IMR-90 (cell line): Measurements from ENCODE around the gene LYPD3. TPM values are rescaled to one million over a fixed set of nuclear protein-coding genes. Genes with fewer than 3 reads are reported as not detected.
A peak's percentile ranks its signal among the peaks of the same experiment; 100 is the strongest.

Source experiments
- ATAC-seq: fragments of 200-7000 bp; cut with Tn5 transposase; 2 replicates; pipeline ENCODE4 v1.9.1; 2020; ENCODE audit warnings: low read depth, mild to moderate bottlenecking, moderate library complexity
- BruUV-seq: library from RNA; stranded (reverse); fragments of 400-500 nt; replicated peaks from 2 replicates; lab custom pipeline; 2021; lab: Mats Ljungman, UMichigan
- CTCF ChIA-PET: fragments of 300-600 bp; formaldehyde crosslinking; extraction: SDS; loops from one replicate; lab custom pipeline; 2021; ENCODE audit warnings: antibody characterized with exemption; lab: Yijun Ruan, JAX
- POLR2A ChIA-PET: fragments of 300-600 bp; sonication (Branson Sonifier 250); formaldehyde crosslinking; loops from one replicate; lab custom pipeline; 2022; ENCODE audit warnings: antibody characterized with exemption; ENCODE audit not compliant: unreplicated experiment; lab: Charles Lee
- DNase-seq: peaks from one replicate; pipeline ENCODE4 v3.0.0; 2013
- H2AFZ ChIP-seq: replicated peaks from 2 replicates; pipeline ENCODE3; 2013; ENCODE audit warnings: low read length, mild to moderate bottlenecking; ENCODE audit not compliant: poor library complexity
- H2AK5ac ChIP-seq: 2 replicates; pipeline ENCODE4 v1.6.1; 2013; ENCODE audit warnings: low read depth, low read length, inconsistent platforms
- H2AK9ac ChIP-seq: replicated peaks from 2 replicates; pipeline ENCODE3; 2013; ENCODE audit warnings: mild to moderate bottlenecking, low read depth, low read length, moderate library complexity; ENCODE audit not compliant: poor library complexity
- H2BK120ac ChIP-seq: 2 replicates; pipeline ENCODE4 v1.6.1; 2013; ENCODE audit warnings: low read depth, low read length, inconsistent platforms
- H2BK15ac ChIP-seq: 3 replicates; pipeline ENCODE4 v1.6.1; 2013; ENCODE audit warnings: low read depth, low read length, inconsistent platforms
- H2BK20ac ChIP-seq: 2 replicates; pipeline ENCODE4 v1.6.1; 2013; ENCODE audit warnings: low read depth, mild to moderate bottlenecking, inconsistent platforms, low read length, moderate library complexity
- H2BK5ac ChIP-seq: 2 replicates; pipeline ENCODE4 v1.6.1; 2013; ENCODE audit warnings: mild to moderate bottlenecking, low read depth, low read length, inconsistent platforms; ENCODE audit not compliant: poor library complexity, severe bottlenecking
- H3K14ac ChIP-seq: replicated peaks from 2 replicates; pipeline ENCODE4 v1.6.1; 2013; ENCODE audit warnings: low read depth, low read length, inconsistent platforms
- H3K18ac ChIP-seq: 2 replicates; pipeline ENCODE4 v1.6.1; 2013; ENCODE audit warnings: low read depth, low read length, control low read depth
- H3K23ac ChIP-seq: 2 replicates; pipeline ENCODE4 v1.6.1; 2013; ENCODE audit warnings: low read depth, low read length, inconsistent platforms
- H3K27ac ChIP-seq: 2 replicates; pipeline ENCODE4 v1.5.1; 2013; ENCODE audit warnings: mild to moderate bottlenecking, control low read depth, low read length; ENCODE audit not compliant: insufficient read depth
- H3K27me3 ChIP-seq: 2 replicates; pipeline ENCODE4 v1.6.1; 2013; ENCODE audit warnings: low read length; ENCODE audit not compliant: control insufficient read depth, insufficient read depth
- H3K36me3 ChIP-seq: 2 replicates; pipeline ENCODE4 v1.6.1; 2013; ENCODE audit warnings: low read length, mixed read lengths; ENCODE audit not compliant: control insufficient read depth, insufficient read depth
- H3K4ac ChIP-seq: 2 replicates; pipeline ENCODE4 v1.6.1; 2013; ENCODE audit warnings: low read depth, low read length, inconsistent platforms
- H3K4me1 ChIP-seq: 2 replicates; pipeline ENCODE4 v1.6.1; 2013; ENCODE audit warnings: low read length, mixed read lengths; ENCODE audit not compliant: control insufficient read depth, insufficient read depth
- H3K4me2 ChIP-seq: 2 replicates; pipeline ENCODE4 v1.6.1; 2013; ENCODE audit warnings: low read depth, mild to moderate bottlenecking, control low read depth, low read length, moderate library complexity
- H3K4me3 ChIP-seq: 2 replicates; pipeline ENCODE4 v1.5.1; 2013; ENCODE audit warnings: low read depth, mild to moderate bottlenecking, control low read depth, low read length, moderate library complexity; ENCODE audit not compliant: insufficient read depth
- H3K56ac ChIP-seq: 2 replicates; pipeline ENCODE4 v1.6.1; 2013; ENCODE audit warnings: low read length, inconsistent platforms; ENCODE audit not compliant: insufficient read depth; ENCODE audit errors: extremely low read depth
- H3K79me1 ChIP-seq, 2 experiments: 2 replicates each; pipeline ENCODE4 v1.6.1; 2013; ENCODE audit warnings: low read length in 2 of 2, inconsistent platforms in 1 of 2, low read depth in 1 of 2
- H3K9ac ChIP-seq: 2 replicates; pipeline ENCODE4 v1.6.1; 2013; ENCODE audit warnings: low read depth, low read length, control low read depth
- H3K9me1 ChIP-seq: 2 replicates; pipeline ENCODE4 v1.6.1; 2013; ENCODE audit warnings: low read length, inconsistent platforms; ENCODE audit not compliant: insufficient read depth
- H3K9me3 ChIP-seq: 2 replicates; pipeline ENCODE4 v1.6.1; 2013; ENCODE audit warnings: low read length; ENCODE audit not compliant: control insufficient read depth, insufficient read depth
- H4K20me1 ChIP-seq: 2 replicates; pipeline ENCODE4 v1.6.1; 2013; ENCODE audit warnings: low read length, inconsistent platforms; ENCODE audit not compliant: insufficient read depth
- H4K5ac ChIP-seq: 2 replicates; pipeline ENCODE4 v1.6.1; 2013; ENCODE audit warnings: mild to moderate bottlenecking, low read depth, low read length, control low read depth
- H4K8ac ChIP-seq, 2 experiments: 2 replicates each; pipeline ENCODE4 v1.6.1; 2013; ENCODE audit warnings: low read depth in 2 of 2, low read length in 2 of 2, control low read depth in 1 of 2, inconsistent platforms in 1 of 2
- H4K91ac ChIP-seq: 2 replicates; pipeline ENCODE4 v1.6.1; 2013; ENCODE audit warnings: low read depth, low read length, inconsistent platforms; ENCODE audit not compliant: insufficient read depth
- BHLHE40 ChIP-seq: fragments of 150-350 bp; IDR thresholded peaks from 2 replicates; pipeline ENCODE4 v1.6.1; 2016; ENCODE audit warnings: mild to moderate bottlenecking, low read depth, low read length
- CEBPB ChIP-seq: IDR thresholded peaks from 2 replicates; pipeline ENCODE4 v1.6.1; 2012; ENCODE audit warnings: low read depth, low read length, improper control_type of control experiment
- CHD1 ChIP-seq: IDR thresholded peaks from 2 replicates; pipeline ENCODE4 v1.6.1; 2012; ENCODE audit warnings: low read depth, low read length, improper control_type of control experiment
- FOS ChIP-seq: fragments of 150-350 bp; IDR thresholded peaks from 2 replicates; pipeline ENCODE4 v1.6.1; 2016; ENCODE audit warnings: low read depth, low read length
- MAFK ChIP-seq: IDR thresholded peaks from 2 replicates; pipeline ENCODE4 v1.6.1; 2012; ENCODE audit warnings: low read depth, low read length, improper control_type of control experiment
- MXI1 ChIP-seq: IDR thresholded peaks from 2 replicates; pipeline ENCODE4 v1.6.1; 2012; ENCODE audit warnings: low read depth, mild to moderate bottlenecking, low read length, moderate library complexity, borderline replicate concordance
- NFE2L2 ChIP-seq: fragments of 150-350 bp; IDR thresholded peaks from 2 replicates; pipeline ENCODE4 v1.6.1; 2016; ENCODE audit warnings: low read depth, mild to moderate bottlenecking, low read length
- POLR2A ChIP-seq: IDR thresholded peaks from 2 replicates; pipeline ENCODE4 v1.6.1; 2012; ENCODE audit warnings: mild to moderate bottlenecking, low read depth, low read length
- RCOR1 ChIP-seq: IDR thresholded peaks from 2 replicates; pipeline ENCODE4 v1.6.1; 2012; ENCODE audit warnings: mild to moderate bottlenecking, low read length, improper control_type of control experiment; ENCODE audit not compliant: insufficient replicate concordance
- RFX5 ChIP-seq: IDR thresholded peaks from 2 replicates; pipeline ENCODE4 v1.8.0; 2012; ENCODE audit warnings: low read depth, mild to moderate bottlenecking, low read length, moderate library complexity
- SMC3 ChIP-seq: fragments of 150-350 bp; IDR thresholded peaks from 2 replicates; pipeline ENCODE4 v1.6.1; 2016; ENCODE audit warnings: low read depth, mild to moderate bottlenecking, antibody characterized with exemption, low read length, moderate library complexity
- WGBS, 2 experiments: methylation state at CpG; one replicate each; pipeline versions ENCODE4 v1.1.5 to v1.1.7; 2013; ENCODE audit warnings: missing lambda C conversion rate in 2 of 2; ENCODE audit not compliant: insufficient read length in 1 of 2; ENCODE audit errors: extremely low coverage in 2 of 2; 5-methylcytosine and 5-hydroxymethylcytosine counted together
- dilution Hi-C: fragments of 300-500 bp; cut with HindIII; formaldehyde crosslinking; loops from one replicate; pipeline ENCODE4 v1.14.3; 2018; ENCODE audit warnings: low sequenced_read_pairs; ENCODE audit not compliant: unreplicated experiment
- in situ Hi-C: fragments of 300-500 bp; cut with MboI; formaldehyde crosslinking; loops from 3 replicates; pipeline ENCODE4 v1.14.3; 2019; ENCODE audit warnings: low sequenced_read_pairs, inconsistent platforms, mixed read lengths
- intact Hi-C: fragments of 100-400 bp; cut with micrococcal nuclease; formaldehyde crosslinking; loops from 2 replicates; pipeline ENCODE4 v1.10.0; 2022
- polyA plus RNA-seq, 3 experiments: library from polyadenylated mRNA; depleted of rRNA; stranded (reverse); fragments of >200 nt; gene quantifications; 2 replicates each; pipeline ENCODE4 v1.2.3, GENCODE V29; 2012; ENCODE audit warnings: low replicate concordance in 1 of 3
- total RNA-seq: library from RNA; depleted of rRNA; stranded (reverse); fragments of >200 nt; gene quantifications from 2 replicates; pipeline ENCODE4 v1.2.3, GENCODE V29; 2012
- TF ChIP-seq, protein P1 (sequence below): conservative IDR thresholded peaks from 2 replicates; pipeline ENCODE4 v1.5.1; 2012; ENCODE audit warnings: mild to moderate bottlenecking, low read depth, low read length, improper control_type of control experiment
- TF ChIP-seq, protein P2 (sequence below): fragments of 150-350 bp; IDR thresholded peaks from 2 replicates; pipeline ENCODE4 v1.6.1; 2016; ENCODE audit warnings: low read depth, mild to moderate bottlenecking, low read length, moderate library complexity, borderline replicate concordance

Gene LYPD3
- total and polyA plus RNA-seq, 2 of the 4 experiments (the other 2 are of a cell fraction), result 0.18 to 1.1 TPM

DNA sequence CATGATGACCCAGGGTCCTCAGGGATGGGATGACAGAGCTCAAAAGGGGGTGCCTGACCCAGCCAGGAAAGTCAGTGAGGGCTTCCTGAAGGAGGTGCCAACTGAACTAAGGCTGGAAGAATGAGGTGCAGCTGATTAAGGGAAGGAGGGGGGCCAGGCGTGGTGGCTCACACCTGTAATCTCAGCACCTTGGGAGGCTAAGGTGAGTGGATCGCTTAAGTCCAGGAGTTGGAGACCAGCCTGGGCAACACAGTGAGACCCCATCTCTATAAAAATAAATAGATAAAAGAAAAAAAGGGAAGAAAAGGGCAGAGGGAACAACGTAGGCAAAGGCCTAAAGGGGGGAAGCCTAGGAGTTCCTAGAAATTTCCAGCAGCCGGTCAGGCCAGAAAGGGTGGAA lies 9.1 kb upstream of the LYPD3 start (continued):
- TF ChIP-seq, protein P1, sequence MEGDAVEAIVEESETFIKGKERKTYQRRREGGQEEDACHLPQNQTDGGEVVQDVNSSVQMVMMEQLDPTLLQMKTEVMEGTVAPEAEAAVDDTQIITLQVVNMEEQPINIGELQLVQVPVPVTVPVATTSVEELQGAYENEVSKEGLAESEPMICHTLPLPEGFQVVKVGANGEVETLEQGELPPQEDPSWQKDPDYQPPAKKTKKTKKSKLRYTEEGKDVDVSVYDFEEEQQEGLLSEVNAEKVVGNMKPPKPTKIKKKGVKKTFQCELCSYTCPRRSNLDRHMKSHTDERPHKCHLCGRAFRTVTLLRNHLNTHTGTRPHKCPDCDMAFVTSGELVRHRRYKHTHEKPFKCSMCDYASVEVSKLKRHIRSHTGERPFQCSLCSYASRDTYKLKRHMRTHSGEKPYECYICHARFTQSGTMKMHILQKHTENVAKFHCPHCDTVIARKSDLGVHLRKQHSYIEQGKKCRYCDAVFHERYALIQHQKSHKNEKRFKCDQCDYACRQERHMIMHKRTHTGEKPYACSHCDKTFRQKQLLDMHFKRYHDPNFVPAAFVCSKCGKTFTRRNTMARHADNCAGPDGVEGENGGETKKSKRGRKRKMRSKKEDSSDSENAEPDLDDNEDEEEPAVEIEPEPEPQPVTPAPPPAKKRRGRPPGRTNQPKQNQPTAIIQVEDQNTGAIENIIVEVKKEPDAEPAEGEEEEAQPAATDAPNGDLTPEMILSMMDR, result no peak
- no peak for TF ChIP-seq CEBPB

DNA sequence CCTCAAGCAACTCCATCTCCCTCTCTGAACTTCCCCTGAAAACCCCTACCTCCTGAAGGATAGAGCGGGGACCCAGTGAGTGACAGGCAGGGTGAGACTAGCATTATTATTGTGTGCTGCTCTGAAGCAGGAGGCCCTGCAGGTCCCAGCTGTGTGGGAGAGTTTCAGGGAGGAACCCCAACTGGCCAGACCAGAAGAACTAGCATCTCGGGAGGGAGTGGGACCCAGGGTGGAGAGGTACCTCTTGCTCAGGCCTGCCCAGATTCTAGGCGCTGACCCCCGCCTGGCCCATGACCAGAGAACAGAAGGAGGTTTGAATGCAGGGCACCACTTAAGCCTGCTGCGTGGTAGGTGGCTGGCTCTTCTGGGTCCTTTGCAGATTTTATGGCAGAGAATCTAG lies 5.7 kb upstream of the LYPD3 start:
- H3K36me3 ChIP-seq, result no peaks in the 10 kb centered on the region
- no peak overlapping the region for H3K4me2 ChIP-seq
- intact Hi-C loops, result no loop called here
- peaks cover 4% of the 10 kb centered on the region for H3K9me1 ChIP-seq
- H2AK5ac ChIP-seq, result peak overlapping the region; percentile 70
- H4K8ac ChIP-seq, result peak overlapping the region in 1 of 2 experiments; percentile 28; a peak in 1 of 4 replicates
- no peak for ATAC-seq
- H3K27ac ChIP-seq, result no peak overlapping the region
- H3K79me1 ChIP-seq, result no peaks in the 10 kb centered on the region; a peak in 1 of 4 replicates
- 95% methylated on average over 3 of the region's 5 CpGs; no CpG with 5 or more reads in 1 of the 2 experiments for WGBS, 2 experiments
- H3K9ac ChIP-seq, result no peak overlapping the region
- in situ Hi-C loops, result no loop called here
- peak overlapping the region; percentile 13 for H2AK9ac ChIP-seq
- no peak for DNase-seq
- peak overlapping the region; percentile 54 for H4K91ac ChIP-seq
- H3K27me3 ChIP-seq, result no peaks in the 10 kb centered on the region
- H3K4ac ChIP-seq, result peak overlapping the region; percentile 46; the same call in 1 of the 2 replicates
- ChIA-PET CTCF (no interaction called here), POLR2A (no interaction called here)
- dilution Hi-C loops, result no loop called here
- H3K56ac ChIP-seq, result no peak overlapping the region
- H3K4me3 ChIP-seq, result no peak overlapping the region
- H3K9me3 ChIP-seq, result no peaks in the 10 kb centered on the region
- H3K4me1 ChIP-seq, result peaks cover 20% of the 10 kb centered on the region
- peak overlapping the region; percentile 62; the same call in 1 of the 2 replicates for H2BK20ac ChIP-seq
- no peak overlapping the region for H3K23ac ChIP-seq
- peak overlapping the region; percentile 71; the same call in 1 of the 2 replicates for H3K14ac ChIP-seq
- no peak overlapping the region for H2AFZ ChIP-seq
- no peak overlapping the region for H3K18ac ChIP-seq
- H2BK15ac ChIP-seq, result peak overlapping the region; percentile 14; the same call in 1 of the 3 replicates
- H2BK120ac ChIP-seq, result peak overlapping the region; percentile 62
- H4K5ac ChIP-seq, result no peak overlapping the region
- BruUV-seq, result no TSS peak
- no peak overlapping the region for H2BK5ac ChIP-seq
- H4K20me1 ChIP-seq, result no peaks in the 10 kb centered on the region
- no peak for TF ChIP-seq FOS
- no peak for TF ChIP-seq RFX5
- no peak for TF ChIP-seq CHD1
- no peak for TF ChIP-seq POLR2A
- no peak for TF ChIP-seq SMC3
- TF ChIP-seq, protein P2, sequence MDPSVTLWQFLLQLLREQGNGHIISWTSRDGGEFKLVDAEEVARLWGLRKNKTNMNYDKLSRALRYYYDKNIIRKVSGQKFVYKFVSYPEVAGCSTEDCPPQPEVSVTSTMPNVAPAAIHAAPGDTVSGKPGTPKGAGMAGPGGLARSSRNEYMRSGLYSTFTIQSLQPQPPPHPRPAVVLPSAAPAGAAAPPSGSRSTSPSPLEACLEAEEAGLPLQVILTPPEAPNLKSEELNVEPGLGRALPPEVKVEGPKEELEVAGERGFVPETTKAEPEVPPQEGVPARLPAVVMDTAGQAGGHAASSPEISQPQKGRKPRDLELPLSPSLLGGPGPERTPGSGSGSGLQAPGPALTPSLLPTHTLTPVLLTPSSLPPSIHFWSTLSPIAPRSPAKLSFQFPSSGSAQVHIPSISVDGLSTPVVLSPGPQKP, result no peak
- TF ChIP-seq BHLHE40, result no peak
- TF ChIP-seq MXI1, result no peak
- TF ChIP-seq MAFK, result no peak
- no peak for TF ChIP-seq RCOR1
- TF ChIP-seq CEBPB, result no peak
- TF ChIP-seq NFE2L2, result no peak
